Activated T-helper 1 cell treated with anti-CD3 and anti-CD28 coated beads, Interleukin-12 subunit alpha, Interleukin-12 subunit beta, Interleukin-2, Interleukin-4 antibody, amounts not matched to agents 30 ng/mL and 10 ng/mL and 1 ng/mL, durations not matched to agents 14 hours and 24 hours and 36 hours (primary cell): Measurements from ENCODE around the gene RAB33A. TPM values are rescaled to one million over a fixed set of nuclear protein-coding genes. Genes with fewer than 3 reads are reported as not detected.
"Not testable (repeated sequence)": the region's sequence is repeated elsewhere in the genome, so short reads cannot be mapped to it uniquely, and the experiment has no call there.

Experiments
- DNase-seq: peaks from one replicate; pipeline ENCODE4 v3.0.0; 2021; ENCODE audit warnings: low spot score
- H3K27ac Mint-ChIP-seq: one replicate; pipeline ENCODE4 v1.8.0; 2021; ENCODE audit warnings: mild to moderate bottlenecking, mixed read lengths
- H3K27me3 Mint-ChIP-seq: one replicate; pipeline ENCODE4 v1.8.0; 2022; ENCODE audit warnings: mild to moderate bottlenecking, moderate library complexity, mixed read lengths; ENCODE audit not compliant: insufficient read depth
- H3K36me3 Mint-ChIP-seq: one replicate; pipeline ENCODE4 v1.8.0; 2021; ENCODE audit warnings: low read depth, mixed read lengths
- H3K4me1 Mint-ChIP-seq: one replicate; pipeline ENCODE4 v1.8.0; 2021; ENCODE audit warnings: low read depth, mixed read lengths
- H3K4me3 Mint-ChIP-seq: one replicate; pipeline ENCODE4 v1.8.0; 2021; ENCODE audit warnings: mild to moderate bottlenecking, moderate library complexity, mixed read lengths
- H3K9me3 Mint-ChIP-seq: one replicate; pipeline ENCODE4 v1.8.0; 2021; ENCODE audit warnings: mixed read lengths
- intact Hi-C: fragments of 100-400 bp; cut with micrococcal nuclease; formaldehyde crosslinking; loops from one replicate; pipeline ENCODE4 v1.15.1; 2024
- total RNA-seq: library from RNA; stranded (reverse); gene quantifications from 2 replicates; pipeline ENCODE4 v1.2.3, GENCODE V29; 2022

Gene RAB33A
- total RNA-seq, 1 donor from 2014 or later = 21.5 TPM

GRCh38 chrX:130213376-130213775 is 41.6 kb downstream of the RAB33A start:
- intact Hi-C loops = no loop called here
- Mint-ChIP-seq H3K27ac (no peak overlapping the region), H3K9me3 (no peaks in the 10 kb centered on the region), H3K4me1 (peaks cover 21% of the 10 kb centered on the region), H3K36me3 (peaks cover 34% of the 10 kb centered on the region), H3K27me3 (no peaks in the 10 kb centered on the region), H3K4me3 (no peak overlapping the region)
- DNase-seq = no peak

GRCh38 chrX:130216320-130216719 is 44.6 kb downstream of the RAB33A start:
- H3K9me3 Mint-ChIP-seq = no peaks in the 10 kb centered on the region
- DNase-seq = no peak
- no peaks in the 10 kb centered on the region for H3K27me3 Mint-ChIP-seq
- H3K4me1 Mint-ChIP-seq = peaks cover 16% of the 10 kb centered on the region
- intact Hi-C loops = no loop called here
- peaks cover 32% of the 10 kb centered on the region for H3K36me3 Mint-ChIP-seq
- no peak overlapping the region for H3K4me3 Mint-ChIP-seq
- no peak overlapping the region for H3K27ac Mint-ChIP-seq

DNA sequence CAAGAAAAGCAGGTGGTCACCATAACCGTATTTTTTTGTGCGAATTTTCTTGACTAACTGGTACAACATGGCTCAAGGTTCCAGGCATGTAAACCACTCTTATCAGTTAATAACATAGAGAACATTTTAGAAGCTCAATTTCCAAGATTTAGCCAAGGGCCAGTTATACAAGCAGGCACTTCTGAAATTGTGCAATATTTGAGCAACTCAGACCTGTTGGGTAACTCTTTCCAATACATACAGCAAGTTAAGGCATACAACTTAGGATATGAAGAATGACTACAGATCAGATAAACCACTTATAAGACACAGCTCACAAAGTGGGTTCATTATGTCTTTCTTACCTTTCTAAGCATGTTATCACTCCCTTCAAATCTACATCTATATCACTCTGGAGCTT is 53.0 kb downstream of the RAB33A start:
- Mint-ChIP-seq H3K4me1 (no peaks in the 10 kb centered on the region), H3K9me3 (no peaks in the 10 kb centered on the region), H3K36me3 (peaks cover 7% of the 10 kb centered on the region), H3K27me3 (no peaks in the 10 kb centered on the region), H3K4me3 (no peak overlapping the region), H3K27ac (no peak overlapping the region)
- no peak for DNase-seq
- intact Hi-C loops = no loop called here

DNA sequence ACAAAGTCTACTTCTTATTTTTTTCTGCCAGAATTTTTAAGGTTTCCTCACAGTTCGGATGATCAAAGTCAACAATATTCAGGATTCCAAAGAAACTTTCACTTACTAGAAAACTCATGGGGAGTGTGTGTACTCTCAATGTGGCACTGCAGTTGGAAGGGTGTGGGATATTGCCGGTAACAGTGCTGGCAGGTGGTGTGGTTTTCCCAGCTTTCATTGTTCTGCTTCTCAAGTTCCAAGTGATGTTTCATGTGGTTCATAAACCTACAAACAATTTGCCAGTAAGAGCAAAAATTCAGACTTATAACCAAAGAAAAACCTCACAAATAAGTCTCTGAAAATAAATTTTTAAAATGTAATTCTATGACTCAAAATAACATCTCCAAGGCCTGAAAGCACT is 57.1 kb downstream of the RAB33A start:
- no peaks in the 10 kb centered on the region for H3K9me3 Mint-ChIP-seq
- intact Hi-C loops = no loop called here
- peaks cover 13% of the 10 kb centered on the region for H3K36me3 Mint-ChIP-seq
- no peak for DNase-seq
- no peak overlapping the region for H3K4me3 Mint-ChIP-seq
- H3K27me3 Mint-ChIP-seq = no peaks in the 10 kb centered on the region
- H3K4me1 Mint-ChIP-seq = no peaks in the 10 kb centered on the region
- H3K27ac Mint-ChIP-seq = peak overlapping the region; percentile 23

DNA sequence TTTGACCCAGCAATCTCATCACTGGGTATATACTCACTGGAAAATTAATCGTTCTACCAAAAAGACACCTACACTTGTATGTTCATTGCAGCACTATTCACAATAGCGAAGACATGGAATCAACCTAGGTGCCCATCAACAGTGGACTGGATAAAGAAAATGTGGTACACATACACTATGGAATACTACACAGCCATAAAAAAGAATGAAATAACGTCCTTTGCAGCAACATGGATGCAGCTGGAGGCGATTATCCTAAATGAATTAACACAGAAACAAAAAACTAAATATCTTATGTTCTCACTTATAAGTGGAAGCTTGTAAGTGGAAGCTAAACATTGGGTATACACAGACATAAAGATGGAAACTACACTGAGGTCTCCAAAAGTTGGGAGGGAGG is 59.4 kb downstream of the RAB33A start:
- peaks cover 16% of the 10 kb centered on the region for H3K36me3 Mint-ChIP-seq
- not testable (repeated sequence) for H3K9me3 Mint-ChIP-seq

More for the DNA sequence above, 59.4 kb downstream of the RAB33A start:
- H3K4me3 Mint-ChIP-seq, H3K4me1 Mint-ChIP-seq, DNase-seq, H3K27me3 Mint-ChIP-seq, H3K27ac Mint-ChIP-seq: not testable (repeated sequence)
- intact Hi-C loops = loop anchor here (5.0 kb wide), 1 partner anchor 36 kb away; the partner anchor contains the start of gene ZNF280C

Other genes starting within 250 kb of the RAB33A start
- gene BCORL1, start 189.3 kb upstream of the RAB33A start, total RNA-seq = 8.8 and 9.3 TPM in 2 replicates
- gene ELF4, start 61.5 kb upstream of the RAB33A start, total RNA-seq = 26.1 and 26.6 TPM in 2 replicates
- 46.0 and 50.2 TPM in 2 replicates for gene AIFM1, start 6.1 kb upstream of the RAB33A start, total RNA-seq
- gene ZNF280C, start 96.9 kb downstream of the RAB33A start, total RNA-seq = 7.4 and 7.6 TPM in 2 replicates
- gene SLC25A14, start 168.0 kb downstream of the RAB33A start, total RNA-seq = 8.1 and 10.5 TPM in 2 replicates
- gene GPR119, start 213.7 kb downstream of the RAB33A start, total RNA-seq = not detected in 2 replicates
- gene RBMX2, start 230.0 kb downstream of the RAB33A start, total RNA-seq = 26.0 and 26.3 TPM in 2 replicates